ENCODE results near the gene CYP11A1.

The CYP11A1 gene

GRCh38 chr15:74326746-74327145, 40.7 kb downstream of the CYP11A1 start:
- Histone ChIP-seq H3K27ac (replicated peaks) (no peak overlapping the region), H3K27me3 (ENCODE audit: insufficient read depth, poor library complexity, severe bottlenecking) (peaks cover 4% of the 10 kb centered on the region), H3K4me3 (replicated peaks; ENCODE audit: insufficient read depth, low read length) (no peak overlapping the region)
- no peak for DNase-seq (ENCODE audit: low read depth in 1 of 2, low spot score in 1 of 2)
- TF ChIP-seq CTCF (IDR thresholded peaks at IDR 0.05; ENCODE audit: insufficient read depth, low read length) (no peak), SPI1 (IDR thresholded peaks at IDR 0.05; ENCODE audit: borderline replicate concordance, low read depth) (no peak), GABPA (IDR thresholded peaks at IDR 0.05; ENCODE audit: low read depth) (no peak), POLR2AphosphoS5 (IDR thresholded peaks at IDR 0.05; ENCODE audit: low read depth) (no peak), REST (IDR thresholded peaks at IDR 0.05; ENCODE audit: insufficient replicate concordance, low read depth) (no peak)

- H3K27me3 ChIP-seq (ENCODE audit: insufficient read depth, poor library complexity, severe bottlenecking), result no peaks in the 10 kb centered on the region
- no peak for DNase-seq (ENCODE audit: low read depth in 1 of 2, low spot score in 1 of 2)
- H3K4me3 ChIP-seq (replicated peaks; ENCODE audit: insufficient read depth, low read length), result no peak overlapping the region
- H3K27ac ChIP-seq (replicated peaks), result no peak overlapping the region
- TF ChIP-seq SPI1 (IDR thresholded peaks at IDR 0.05; ENCODE audit: borderline replicate concordance, low read depth) (no peak), CTCF (IDR thresholded peaks at IDR 0.05; ENCODE audit: insufficient read depth, low read length) (no peak), POLR2AphosphoS5 (IDR thresholded peaks at IDR 0.05; ENCODE audit: low read depth) (no peak), REST (IDR thresholded peaks at IDR 0.05; ENCODE audit: insufficient replicate concordance, low read depth) (no peak), GABPA (IDR thresholded peaks at IDR 0.05; ENCODE audit: low read depth) (no peak)
Observed at GRCh38 chr15:74324714-74325113, 42.7 kb downstream of the CYP11A1 start.

GRCh38 chr15:74322558-74323180, 44.8 kb downstream of the CYP11A1 start:
- no peak overlapping the region for H3K27ac ChIP-seq (replicated peaks)
- H3K27me3 ChIP-seq (ENCODE audit: insufficient read depth, poor library complexity, severe bottlenecking), result no peaks in the 10 kb centered on the region
- TF ChIP-seq POLR2AphosphoS5 (IDR thresholded peaks at IDR 0.05; ENCODE audit: low read depth) (no peak), CTCF (IDR thresholded peaks at IDR 0.05; ENCODE audit: insufficient read depth, low read length) (peak; percentile 81)
- DNase-seq (ENCODE audit: low read depth in 1 of 2, low spot score in 1 of 2), result peak in 1 of 2 experiments; percentile 52
- no peak overlapping the region for H3K4me3 ChIP-seq (replicated peaks; ENCODE audit: insufficient read depth, low read length)

Measured in HL-60 (cell line).